Erythroblast (primary cell): Measurements from ENCODE around the gene TBRG4.

Source experiments
- DNase-seq, 2 experiments: peaks; one replicate each; lab custom pipeline; 2025; lab: John Stamatoyannopoulos, UW
- GATA1 ChIP-seq: IDR thresholded peaks from 2 replicates; pipeline ENCODE4 v1.6.1; 2011; ENCODE audit warnings: low read depth, mild to moderate bottlenecking, control low read depth, low read length, moderate library complexity
- POLR2A ChIP-seq: IDR thresholded peaks from 2 replicates; pipeline ENCODE4 v1.6.1; 2011; ENCODE audit warnings: mild to moderate bottlenecking, low read length

The TBRG4 gene

DNA sequence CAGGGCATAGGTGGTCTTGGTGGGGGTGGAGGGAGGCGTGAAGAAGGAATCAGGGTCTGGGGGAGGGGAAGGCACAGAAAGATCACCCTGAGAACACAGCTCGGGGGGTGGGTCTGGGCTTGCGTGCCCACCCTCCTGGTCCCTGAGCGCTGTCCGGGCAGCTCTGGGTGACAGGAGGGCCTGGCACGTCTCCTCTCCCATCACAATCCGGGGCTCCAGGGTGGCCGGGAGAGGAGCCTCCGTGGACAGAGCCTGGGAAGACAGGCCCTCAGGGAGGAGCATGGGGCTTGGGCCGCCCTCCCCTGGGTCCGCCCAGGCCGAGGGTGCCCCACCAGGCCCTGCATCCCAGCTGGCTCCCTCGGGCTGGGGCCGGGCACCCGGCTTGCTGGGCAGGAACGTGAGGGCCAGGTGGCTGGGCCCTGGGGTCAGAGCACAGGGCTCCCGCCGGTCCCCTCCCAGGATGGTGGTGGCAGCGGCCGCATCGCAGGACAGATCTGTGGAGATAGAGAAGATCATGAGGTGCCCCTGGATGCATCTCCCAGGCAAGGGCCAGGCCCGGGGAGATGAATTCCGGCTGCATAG is 25.8 kb downstream of the TBRG4 start:
- DNase-seq = no peak
- TF ChIP-seq GATA1 (no peak), POLR2A (no peak)

- TF ChIP-seq GATA1 (no peak), POLR2A (no peak)
- no peak for DNase-seq
Observed at GRCh38 chr7:45084901-45085618, 26.4 kb downstream of the TBRG4 start.

DNA sequence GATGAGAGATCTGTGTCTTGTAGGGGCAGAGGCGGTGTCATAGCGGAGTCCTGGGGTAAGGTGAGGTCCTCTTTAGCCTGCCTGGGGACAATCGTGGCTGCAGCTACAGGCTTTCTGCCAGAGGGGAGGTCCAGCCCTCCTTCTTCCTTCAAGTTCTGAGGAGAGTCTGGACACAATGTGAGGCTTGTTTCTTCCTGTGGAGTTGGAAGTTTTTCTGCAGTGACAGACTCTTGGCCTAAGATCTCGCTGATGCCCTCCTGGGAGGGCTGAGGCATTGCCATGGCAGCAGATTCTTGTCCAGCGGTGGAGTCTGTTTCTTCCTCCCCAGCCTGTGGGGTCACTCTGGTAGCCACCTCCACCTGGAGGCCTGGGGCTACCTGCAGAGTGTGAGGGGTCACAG is 27.2 kb downstream of the TBRG4 start:
- TF ChIP-seq GATA1 (no peak), POLR2A (no peak)

GRCh38 chr7:45082831-45083331 is 28.6 kb downstream of the TBRG4 start:
- no peak for TF ChIP-seq POLR2A
- TF ChIP-seq GATA1 = no peak
- DNase-seq = no peak

More for the DNA sequence above, 27.2 kb downstream of the TBRG4 start:
- DNase-seq = no peak

DNA sequence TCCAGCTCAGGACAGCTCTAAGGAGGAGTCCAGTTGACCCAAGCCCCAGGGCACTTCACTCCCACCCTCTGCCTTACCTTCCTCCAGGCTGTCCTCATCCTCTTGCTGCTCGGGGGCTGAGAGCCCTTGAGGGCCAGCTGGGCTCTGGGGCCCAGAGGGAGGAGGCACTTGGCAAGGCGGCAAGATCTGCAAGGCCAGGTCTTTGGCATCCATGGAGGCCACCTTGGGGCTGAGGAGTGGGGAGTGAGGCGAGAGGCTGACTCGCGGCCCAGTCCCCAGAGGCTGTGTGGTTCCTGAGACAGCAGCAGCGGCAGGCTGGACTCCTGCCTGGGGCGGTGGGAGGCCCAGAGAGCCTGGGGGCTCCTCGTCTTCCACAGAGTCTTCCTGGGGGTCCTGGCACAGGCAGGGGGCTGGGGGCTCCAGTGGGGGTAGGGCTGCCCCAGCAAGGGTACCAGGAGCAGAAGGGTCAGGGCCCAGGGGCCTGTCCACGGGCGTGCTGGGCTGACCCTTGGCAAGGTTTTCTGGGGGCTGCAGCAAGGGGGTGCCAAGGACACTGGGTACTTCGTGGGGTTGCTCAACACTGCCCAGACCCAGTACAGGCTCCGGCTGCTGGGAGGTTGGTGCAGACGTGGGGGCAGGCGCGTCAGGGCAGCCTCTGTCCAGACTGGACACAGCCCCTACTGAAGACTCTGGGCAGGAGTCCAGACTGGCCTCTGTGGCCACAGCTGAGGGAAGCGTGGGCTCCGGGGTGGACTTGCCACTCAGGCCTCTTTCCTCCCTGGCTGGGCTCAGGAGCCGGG is 29.3 kb downstream of the TBRG4 start:
- no peak for TF ChIP-seq POLR2A
- TF ChIP-seq GATA1 = no peak
- DNase-seq = no peak

- TF ChIP-seq POLR2A = no peak
- no peak for TF ChIP-seq GATA1
- DNase-seq = no peak
Observed at GRCh38 chr7:45081670-45081974, 29.9 kb downstream of the TBRG4 start.

DNA sequence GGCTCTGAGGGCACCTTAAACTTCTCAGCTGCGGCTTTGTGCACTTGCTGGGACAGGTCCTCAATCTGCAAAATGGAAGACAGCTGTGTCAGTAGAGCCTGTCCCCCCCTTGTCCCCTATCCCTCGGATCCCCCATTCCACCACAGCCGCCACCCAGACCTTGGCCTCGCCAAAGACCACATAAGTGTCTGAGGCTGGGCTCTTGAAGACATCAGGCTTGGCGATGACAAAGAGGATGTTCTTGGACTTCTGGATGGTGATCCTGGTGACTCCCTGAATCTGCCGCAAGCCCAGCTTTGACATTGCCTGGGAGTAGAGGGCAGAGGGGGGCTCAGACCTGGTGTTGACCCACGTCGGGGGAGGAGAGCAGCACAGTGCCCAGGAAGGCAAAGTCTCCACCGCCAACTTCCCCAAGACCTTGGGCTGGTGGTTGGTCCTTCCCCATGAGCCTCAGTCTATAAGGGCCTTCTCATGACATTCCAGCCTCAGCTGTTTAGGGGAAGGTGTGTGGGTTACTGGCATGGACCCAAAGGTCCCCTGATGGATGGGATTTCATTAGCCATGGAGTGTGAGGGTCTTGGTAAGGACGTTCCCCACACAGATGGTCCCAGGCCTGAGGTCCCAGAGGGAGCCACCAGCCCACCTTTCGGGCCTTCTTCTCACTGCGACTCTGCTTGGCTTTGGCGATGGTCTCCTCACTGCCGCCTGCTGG is 30.4 kb downstream of the TBRG4 start:
- no peak for DNase-seq
- TF ChIP-seq GATA1 (no peak), POLR2A (no peak)

- no peak for TF ChIP-seq GATA1
- no peak for TF ChIP-seq POLR2A
- DNase-seq = peak in 1 of 2 experiments; percentile 25
Observed at GRCh38 chr7:45080265-45080957, 31.1 kb downstream of the TBRG4 start.

GRCh38 chr7:45078125-45078681 is 33.3 kb downstream of the TBRG4 start:
- no peak for TF ChIP-seq GATA1
- no peak for TF ChIP-seq POLR2A
- peak in 1 of 2 experiments; percentile 12 for DNase-seq

GRCh38 chr7:45077579-45077978 is 33.9 kb downstream of the TBRG4 start:
- no peak for DNase-seq
- TF ChIP-seq POLR2A = no peak
- TF ChIP-seq GATA1 = no peak

DNA sequence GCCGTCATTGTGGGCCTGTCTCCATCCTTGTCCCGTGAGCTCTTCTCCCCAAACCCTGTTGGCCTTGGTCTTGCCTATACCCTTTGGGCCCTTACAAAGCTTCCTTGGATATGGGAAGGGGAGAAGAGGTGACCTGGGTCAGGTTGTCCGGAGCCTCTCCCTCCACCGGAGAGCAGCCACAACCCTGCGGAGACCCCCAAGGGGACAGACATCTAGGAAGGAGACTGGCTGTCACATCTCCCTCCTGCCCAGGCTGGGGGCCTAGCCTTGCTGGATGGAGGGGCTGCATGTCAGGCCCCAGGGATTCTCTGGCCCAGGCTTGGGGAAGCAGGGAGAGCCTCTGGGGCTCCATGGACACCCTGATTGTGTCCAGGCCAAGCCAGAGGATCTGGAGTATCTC is 34.6 kb downstream of the TBRG4 start:
- DNase-seq = no peak
- no peak for TF ChIP-seq POLR2A
- TF ChIP-seq GATA1 = no peak

GRCh38 chr7:45075871-45076796 is 35.4 kb downstream of the TBRG4 start:
- no peak for DNase-seq
- TF ChIP-seq GATA1 (no peak), POLR2A (no peak)

DNA sequence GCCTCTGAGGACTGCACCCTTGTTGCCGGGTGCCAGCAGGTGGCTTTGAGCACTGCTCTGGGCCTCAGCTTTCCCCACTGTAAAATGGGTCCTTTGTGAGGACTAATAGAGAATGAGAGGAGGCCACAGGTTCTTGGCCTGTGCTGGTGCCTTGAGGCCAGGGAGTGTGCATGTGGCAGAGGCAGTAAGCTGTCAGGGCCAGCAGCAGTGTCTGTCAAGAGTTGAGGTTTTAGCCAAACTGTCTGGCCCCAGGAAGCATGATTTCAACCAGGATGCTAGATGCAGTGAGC is 36.2 kb downstream of the TBRG4 start:
- no peak for TF ChIP-seq GATA1
- no peak for TF ChIP-seq POLR2A
- DNase-seq = no peak
